NCI-H1092 treated with DMSO at 0.1 percent for 48 hours (cell line): ENCODE results near the gene REC114.
"Not testable (repeated sequence)": the region's sequence is repeated elsewhere in the genome, so short reads cannot be mapped to it uniquely, and the experiment has no call there.

Experiments
- DNase-seq: peaks from one replicate; lab custom pipeline; 2025; lab: John Stamatoyannopoulos, UW

Gene REC114

GRCh38 chr15:73455876-73456275 is 12.9 kb downstream of the REC114 start:
- no peak for DNase-seq

DNA sequence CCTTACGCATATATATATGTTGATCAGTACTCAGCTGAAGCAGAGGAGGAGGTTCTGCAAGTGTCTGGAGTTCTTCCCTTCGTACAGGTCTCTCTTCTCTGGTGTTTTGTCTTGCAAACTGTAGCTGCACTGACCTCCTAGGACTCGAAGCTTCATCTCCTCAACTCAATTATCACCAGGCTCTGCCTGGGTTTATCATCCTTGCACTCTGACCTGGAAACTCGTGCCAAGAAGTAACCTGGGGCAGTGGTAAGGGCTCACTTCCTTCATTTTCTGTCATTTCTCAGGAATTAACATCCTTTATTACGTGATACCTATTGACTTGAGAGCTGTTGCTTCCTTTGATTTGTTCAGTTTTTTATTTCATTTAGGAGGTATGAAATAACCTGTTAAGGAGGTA is 14.4 kb downstream of the REC114 start:
- no peak for DNase-seq

GRCh38 chr15:73460662-73461061 is 17.7 kb downstream of the REC114 start:
- no peak for DNase-seq

- DNase-seq: no peak
These were observed 21.6 kb downstream of the REC114 start for GRCh38 chr15:73464602-73465001.

DNA sequence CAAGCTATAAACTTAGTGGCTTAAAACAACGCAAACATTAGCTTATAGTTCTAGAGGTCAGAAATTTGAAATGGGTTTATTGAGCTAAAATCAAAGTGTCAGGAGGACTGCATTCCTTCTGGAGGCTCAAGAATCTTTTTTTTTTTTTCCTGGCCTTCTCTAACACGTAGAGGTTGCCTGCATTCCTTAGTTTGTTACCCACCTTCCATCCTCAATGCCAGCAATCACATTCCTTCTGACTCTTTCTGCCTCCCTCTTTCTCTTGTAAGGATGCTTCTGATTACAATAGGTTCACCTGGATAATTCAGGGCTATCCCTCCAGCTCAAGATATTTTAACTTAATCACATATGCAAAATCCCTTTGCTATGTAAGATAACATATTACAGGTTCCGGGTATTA is 24.8 kb downstream of the REC114 start:
- no peak for DNase-seq

DNA sequence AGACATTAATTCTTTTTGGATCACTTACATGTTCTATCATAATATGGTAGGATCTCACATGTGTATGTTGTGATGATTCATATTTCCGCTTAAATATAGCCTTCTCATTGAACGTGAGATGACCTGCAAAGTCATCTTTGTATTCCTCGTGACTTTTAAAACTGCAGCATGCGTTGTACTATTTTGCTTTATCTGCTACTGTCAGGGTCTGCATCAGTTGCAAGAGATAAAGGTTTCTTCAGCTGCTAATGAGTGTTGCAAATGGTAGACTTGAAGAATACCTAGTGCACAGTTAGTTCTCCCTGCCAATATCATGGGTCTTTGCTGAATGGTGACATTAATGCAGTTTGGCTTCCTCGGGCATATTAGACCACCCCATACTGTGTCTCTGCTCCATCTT is 31.8 kb downstream of the REC114 start:
- DNase-seq: no peak

GRCh38 chr15:73476704-73477216 is 33.8 kb downstream of the REC114 start:
- DNase-seq: no peak

DNA sequence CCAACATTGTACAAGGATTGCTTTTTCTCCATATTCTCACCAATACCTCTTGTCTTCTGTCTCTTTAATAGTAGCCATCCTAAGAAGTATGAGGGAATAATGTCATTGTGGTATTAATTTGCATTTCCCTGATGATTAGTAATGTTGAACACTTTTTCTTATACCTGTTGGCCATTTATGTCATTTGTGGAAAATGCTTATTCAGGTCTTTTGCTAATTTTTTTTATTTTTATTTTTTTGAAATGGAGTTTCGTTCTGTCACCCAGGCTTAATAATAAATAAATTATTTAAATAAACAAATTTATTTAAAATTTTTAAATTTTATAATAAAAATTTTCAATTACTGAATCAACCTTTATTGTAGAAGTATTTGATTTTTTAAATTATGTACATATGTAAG is 37.1 kb downstream of the REC114 start:
- no peak for DNase-seq

- DNase-seq: no peak
These were observed 39.2 kb downstream of the REC114 start for GRCh38 chr15:73482166-73482565.

DNA sequence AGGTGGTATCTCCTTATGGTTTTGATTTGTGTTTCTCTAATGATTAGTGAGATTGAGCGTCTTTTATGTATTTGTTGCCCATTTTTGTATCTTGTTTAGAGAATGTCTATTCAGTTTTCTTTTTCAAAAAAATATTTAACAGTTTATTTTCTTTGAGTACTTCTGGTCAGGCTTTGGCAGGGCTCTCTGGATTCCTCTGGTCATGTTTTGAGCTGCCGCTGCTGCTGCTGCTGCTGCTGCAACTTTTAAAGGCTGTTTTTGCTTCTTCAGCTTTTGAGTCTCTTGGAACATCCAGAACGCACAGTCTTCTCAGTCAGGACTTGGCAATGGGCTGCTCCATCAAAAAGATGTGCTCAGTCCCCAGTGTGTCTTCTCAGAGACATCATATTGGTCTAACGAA is 40.1 kb downstream of the REC114 start:
- DNase-seq: no peak

DNA sequence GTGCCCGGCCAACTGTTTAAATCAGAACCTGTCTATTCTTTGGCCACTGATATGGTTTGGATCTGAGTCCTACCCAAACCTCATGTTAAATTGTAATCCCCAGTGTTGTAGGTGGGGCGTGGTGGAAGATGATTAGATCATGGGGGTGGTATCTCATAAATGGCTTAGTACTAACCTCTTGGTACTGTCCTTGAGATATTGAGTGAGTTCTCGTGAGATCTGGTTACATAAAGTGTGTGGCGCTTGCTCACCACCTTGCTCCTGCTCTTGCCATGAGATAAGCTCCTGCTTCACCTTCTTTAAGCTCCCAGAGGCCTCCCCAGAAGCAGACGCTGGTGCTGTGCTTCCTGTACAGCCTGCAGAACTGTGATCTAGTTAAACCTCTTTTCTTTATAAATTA is 42.4 kb downstream of the REC114 start:
- DNase-seq: no peak

- DNase-seq: not testable (repeated sequence)
These were observed 42.9 kb downstream of the REC114 start for GRCh38 chr15:73485885-73486284.

DNA sequence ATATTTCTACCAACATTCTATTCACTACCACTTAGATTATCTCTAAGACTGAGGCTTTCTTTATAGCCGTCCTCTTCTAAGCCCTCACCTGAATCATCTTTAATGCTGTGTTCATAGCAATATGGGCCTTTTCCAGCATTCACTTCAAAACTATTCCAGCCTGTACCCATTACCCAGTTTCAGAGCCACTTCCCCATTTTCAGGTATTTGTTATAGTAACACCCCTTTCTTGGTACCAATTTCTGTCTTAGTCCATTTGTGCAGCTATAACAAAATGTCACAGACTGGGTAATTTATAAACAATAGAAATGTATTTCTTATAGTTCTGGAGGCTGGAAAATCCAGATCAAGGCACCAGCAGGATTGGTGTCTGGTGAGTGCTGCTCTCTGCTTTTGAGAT is 45.7 kb downstream of the REC114 start:
- no peak for DNase-seq

DNA sequence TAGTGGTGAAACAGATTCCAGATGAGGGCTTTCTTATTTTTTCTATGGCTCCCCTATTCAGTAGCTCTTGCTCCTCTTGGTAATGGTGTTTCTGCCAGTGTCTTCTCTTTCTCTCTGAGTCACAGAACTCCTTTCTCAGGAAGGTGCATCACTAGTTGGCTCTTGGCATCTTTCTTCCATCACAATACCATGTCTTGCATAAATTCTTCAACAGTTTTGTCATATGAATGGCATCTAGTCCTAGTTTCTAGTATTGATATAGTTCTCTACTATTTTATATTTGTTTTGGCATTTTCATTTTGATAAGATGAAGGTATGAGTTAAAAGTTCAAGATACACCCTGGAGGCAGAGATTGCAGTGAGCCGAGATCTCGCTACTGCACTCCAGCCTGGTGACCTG is 51.0 kb downstream of the REC114 start:
- DNase-seq: no peak

DNA sequence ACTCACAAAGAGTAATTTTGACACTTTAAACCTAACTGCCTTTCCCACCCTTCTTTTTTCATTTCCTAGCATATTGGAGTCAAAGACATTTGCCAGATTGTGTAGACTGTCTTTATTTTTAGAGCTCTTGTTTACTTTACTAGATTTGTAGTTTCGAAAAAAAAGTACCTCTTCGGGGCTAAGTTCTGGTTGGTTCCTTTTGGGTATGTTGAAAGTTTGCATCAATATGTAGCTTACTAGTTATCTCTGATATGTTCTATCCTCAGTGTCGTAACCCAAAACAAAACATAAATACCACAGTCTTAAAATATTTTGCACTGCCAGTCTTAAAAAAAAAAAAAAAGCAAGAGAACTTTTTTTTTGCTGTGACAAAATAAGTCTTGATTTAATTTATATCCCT is 52.2 kb downstream of the REC114 start:
- no peak for DNase-seq

GRCh38 chr15:73500696-73501095 is 57.7 kb downstream of the REC114 start:
- no peak for DNase-seq

DNA sequence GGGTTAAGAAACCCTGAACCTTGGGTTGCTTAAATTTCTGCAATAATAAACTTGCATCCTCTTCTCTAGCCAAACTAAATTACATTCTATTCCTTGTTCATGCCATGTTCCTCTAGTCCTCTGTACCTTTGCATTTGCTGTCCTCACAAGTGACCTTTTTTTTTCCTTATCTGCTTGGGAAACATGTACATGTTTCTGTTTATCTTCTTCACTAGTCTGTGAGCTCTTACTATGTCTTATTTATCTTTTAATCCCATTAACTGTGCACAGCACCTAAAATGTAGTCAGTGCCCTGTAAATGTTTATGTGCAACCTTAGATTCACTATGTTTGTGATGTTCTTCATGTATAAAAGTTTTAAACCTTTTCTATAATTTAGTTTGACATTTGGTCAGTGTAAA is 61.9 kb downstream of the REC114 start:
- no peak for DNase-seq

DNA sequence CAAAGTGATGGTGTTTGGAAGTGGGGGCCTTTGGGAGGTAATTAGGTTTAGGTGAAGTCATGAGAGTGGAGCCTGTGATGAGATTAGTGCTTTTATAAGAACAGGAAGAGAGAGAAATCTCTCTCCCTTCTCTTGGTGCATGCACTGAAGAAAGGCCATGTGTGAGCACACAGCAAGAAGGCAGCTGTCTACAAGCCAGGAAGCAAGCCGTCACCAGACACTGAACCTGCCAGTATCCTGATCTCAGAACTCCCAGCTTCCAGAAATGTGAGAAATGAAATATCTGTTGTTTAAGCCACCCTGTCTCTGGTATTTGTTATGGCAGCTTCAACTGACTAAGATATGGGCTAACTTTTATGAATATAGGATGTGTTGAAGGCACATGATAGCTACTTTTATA is 72.6 kb downstream of the REC114 start:
- DNase-seq: no peak

DNA sequence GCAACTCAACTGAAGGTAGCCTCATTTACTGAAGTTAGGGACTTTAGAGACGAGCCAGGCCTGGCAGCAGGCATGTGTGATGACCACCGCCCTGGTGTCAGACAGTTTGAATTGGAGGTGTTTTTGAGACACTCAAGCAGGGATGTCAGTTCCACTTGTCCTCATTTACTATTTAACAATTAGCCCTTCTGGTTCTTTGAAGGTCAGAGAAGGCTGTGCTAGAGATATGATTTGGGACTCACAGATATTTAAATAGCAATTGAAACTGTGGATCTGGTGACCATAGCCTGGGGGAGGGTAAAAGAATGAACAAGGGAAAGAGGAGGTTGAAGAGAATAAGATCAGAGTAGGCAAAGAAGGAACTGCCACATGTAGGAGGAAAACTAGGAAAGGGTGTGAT is 74.6 kb downstream of the REC114 start:
- no peak for DNase-seq

DNA sequence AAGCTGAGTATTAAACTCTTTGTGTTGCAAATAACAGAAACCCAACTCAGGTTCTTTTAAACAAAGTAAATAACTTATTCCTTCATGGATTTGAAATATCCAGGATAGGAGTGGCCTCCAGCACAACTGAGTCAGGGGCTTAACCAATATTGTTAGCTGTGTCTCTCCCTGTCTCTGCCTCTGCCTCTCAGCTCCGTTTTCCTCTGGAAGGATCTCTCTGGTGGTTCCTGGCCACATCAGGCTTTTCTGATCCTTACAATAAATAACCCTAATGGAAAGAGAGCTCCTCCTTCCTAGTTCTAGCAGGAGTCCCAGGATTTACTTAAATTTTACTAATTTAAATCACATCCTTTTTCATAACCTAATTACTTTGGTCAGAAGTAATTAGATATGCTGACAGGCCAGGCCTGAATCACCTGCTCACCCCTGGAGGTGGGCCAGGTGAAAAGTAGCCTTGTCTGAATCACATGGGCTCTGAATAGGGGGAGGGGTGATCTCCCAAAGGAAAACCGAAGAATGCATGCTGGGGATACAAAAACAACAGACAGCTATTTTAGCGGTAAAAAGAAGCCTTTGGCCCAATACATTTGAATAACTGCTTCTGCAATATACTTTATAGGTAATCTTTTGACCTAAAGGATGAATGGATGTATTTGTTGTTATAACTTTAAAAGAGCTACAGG is 75.4 kb downstream of the REC114 start:
- no peak for DNase-seq

DNA sequence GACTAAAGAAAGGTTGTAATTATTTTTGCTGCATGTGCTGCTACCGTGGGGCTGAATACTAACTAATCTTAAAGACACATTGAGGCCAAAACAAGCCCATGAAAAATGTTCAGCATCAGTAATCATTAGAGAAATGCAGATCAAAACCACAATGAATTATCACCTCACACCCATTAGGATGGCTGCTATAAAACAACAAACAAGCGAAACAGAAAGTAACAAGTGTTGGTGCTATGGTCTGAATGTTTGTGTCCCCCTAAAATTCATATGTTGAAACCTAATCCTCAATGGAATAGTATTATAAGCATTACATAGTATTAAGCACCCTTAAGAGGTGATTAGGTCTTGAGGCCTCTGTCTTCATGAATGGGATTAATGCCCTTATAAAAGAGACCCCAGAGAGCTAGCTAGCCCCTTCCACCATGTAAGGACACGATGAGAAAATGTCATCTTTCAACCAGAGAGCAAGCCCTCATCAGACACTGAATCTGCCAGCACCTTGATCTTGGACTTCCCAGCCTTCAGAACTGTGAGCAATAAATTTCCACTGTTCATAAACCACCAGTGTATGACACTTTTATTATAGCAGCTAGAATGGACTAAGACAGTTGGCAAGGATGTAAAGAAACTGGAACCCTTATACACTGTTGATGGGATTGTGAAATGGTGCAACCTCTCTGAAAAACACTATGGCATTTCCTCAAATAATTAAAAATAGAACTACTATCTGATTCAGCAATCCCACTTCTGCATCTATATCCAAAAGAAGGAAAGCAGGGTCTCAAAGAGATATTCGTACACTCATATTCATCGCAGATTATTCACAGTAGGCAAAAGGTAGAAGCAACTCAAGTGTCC is 76.1 kb downstream of the REC114 start:
- DNase-seq: no peak

GRCh38 chr15:73522011-73522410 is 79.0 kb downstream of the REC114 start:
- no peak for DNase-seq

- no peak for DNase-seq
These were observed 82.0 kb downstream of the REC114 start for GRCh38 chr15:73524919-73525318.
